NCI-H2196 treated with DMSO at 0.1 percent for 48 hours (cell line): ENCODE measurements around the gene FRMPD4.
A peak's percentile ranks its signal among the peaks of the same experiment; 100 is the strongest.

Experiments
- DNase-seq: peaks from one replicate; lab custom pipeline; 2025; ENCODE audit not compliant: unreplicated experiment; lab: John Stamatoyannopoulos, UW

The FRMPD4 gene

GRCh38 chrX:12611471-12611870 is 473.2 kb downstream of the FRMPD4 start:
- DNase-seq = no peak

GRCh38 chrX:12614266-12614665 is 476.0 kb downstream of the FRMPD4 start:
- DNase-seq = no peak

- DNase-seq = no peak
Measured at GRCh38 chrX:12615061-12615460, 476.8 kb downstream of the FRMPD4 start.

GRCh38 chrX:12617241-12617640 is 479.0 kb downstream of the FRMPD4 start:
- DNase-seq = no peak

GRCh38 chrX:12647230-12647629 is 509.0 kb downstream of the FRMPD4 start:
- no peak for DNase-seq

GRCh38 chrX:12648995-12649394 is 510.7 kb downstream of the FRMPD4 start:
- DNase-seq = no peak

GRCh38 chrX:12657433-12657832 is 519.2 kb downstream of the FRMPD4 start:
- DNase-seq = no peak

GRCh38 chrX:12657881-12658280 is 519.6 kb downstream of the FRMPD4 start:
- no peak for DNase-seq

- no peak for DNase-seq
Measured at GRCh38 chrX:12661464-12661863, 523.2 kb downstream of the FRMPD4 start.

- no peak for DNase-seq
Measured at GRCh38 chrX:12672367-12673106, 534.3 kb downstream of the FRMPD4 start.

GRCh38 chrX:12673487-12673886 is 535.2 kb downstream of the FRMPD4 start:
- DNase-seq = no peak

GRCh38 chrX:12679522-12679921 is 541.2 kb downstream of the FRMPD4 start:
- no peak for DNase-seq

GRCh38 chrX:12681047-12681446 is 542.8 kb downstream of the FRMPD4 start:
- DNase-seq = no peak

GRCh38 chrX:12685541-12685940 is 547.3 kb downstream of the FRMPD4 start:
- DNase-seq = no peak

- DNase-seq = no peak
Measured at GRCh38 chrX:12686331-12686730, 548.1 kb downstream of the FRMPD4 start.

GRCh38 chrX:12690646-12691045 is 552.4 kb downstream of the FRMPD4 start:
- DNase-seq = no peak

- DNase-seq = no peak
Measured at GRCh38 chrX:12693754-12694153, 555.5 kb downstream of the FRMPD4 start.

GRCh38 chrX:12700745-12701144 is 562.5 kb downstream of the FRMPD4 start:
- DNase-seq = no peak

- DNase-seq = peak; percentile 56
Measured at GRCh38 chrX:12701628-12702027, 563.4 kb downstream of the FRMPD4 start.

- DNase-seq = no peak
Measured at GRCh38 chrX:12702509-12703091, 564.3 kb downstream of the FRMPD4 start.

- DNase-seq = no peak
Measured at GRCh38 chrX:12704706-12705105, 566.4 kb downstream of the FRMPD4 start.

GRCh38 chrX:12709047-12709446 is 570.8 kb downstream of the FRMPD4 start:
- no peak for DNase-seq
